Cardiac muscle cell (in vitro differentiated cells and primary cell): ENCODE results near the gene POLR2L. TPM values are rescaled to one million over a fixed set of nuclear protein-coding genes. Genes with fewer than 3 reads are reported as not detected.

Experiments
- DNase-seq, 2 donors: peaks; one replicate each; pipeline versions ENCODE4 v3.0.0 to v3.0.0-alpha.2; 2010 to 2017; ENCODE audit warnings: low read depth in 1 of 2, low spot score in 1 of 2
- H3K27ac ChIP-seq: fragments of 200-600 bp; sonication (generic); 2 replicates; pipeline ENCODE4 v1.5.1; 2016
- H3K27me3 ChIP-seq: fragments of 200-600 bp; sonication (generic); 2 replicates; pipeline ENCODE4 v1.6.0; 2016; ENCODE audit warnings: control low read depth
- H3K36me3 ChIP-seq: fragments of 200-600 bp; sonication (generic); 2 replicates; pipeline ENCODE4 v1.5.1; 2016; ENCODE audit warnings: control low read depth
- H3K4me1 ChIP-seq: fragments of 200-600 bp; sonication (generic); 2 replicates; pipeline ENCODE4 v1.8.1; 2017; ENCODE audit warnings: low read depth, mild to moderate bottlenecking, mixed run types
- H3K4me3 ChIP-seq: fragments of 200-600 bp; sonication (generic); 2 replicates; pipeline ENCODE4 v1.5.1; 2016; ENCODE audit warnings: mild to moderate bottlenecking
- H3K9me3 ChIP-seq: fragments of 200-600 bp; sonication (generic); 2 replicates; pipeline ENCODE4 v1.5.1; 2017; ENCODE audit warnings: low read depth, mild to moderate bottlenecking, control low read depth
- polyA plus RNA-seq: library from polyadenylated mRNA; unstranded; fragments of >200 nt; fragmentation: Nextera tagmentation; extraction: Ambion mirVana; gene quantifications from 2 replicates; pipeline ENCODE4 v1.2.1, GENCODE V29; 2016
- total RNA-seq: library from RNA; depleted of rRNA; stranded (reverse); fragments of >200 nt; gene quantifications from 2 replicates; pipeline ENCODE4 v1.2.3, GENCODE V29; 2016
- TF ChIP-seq, protein P1 (sequence below): IDR thresholded peaks from 2 replicates; pipeline ENCODE4 v1.5.1; 2012; ENCODE audit warnings: low read depth, mild to moderate bottlenecking, low read length

The POLR2L gene
- total and polyA plus RNA-seq, 2 experiments from 2014 or later: 67.3 to 482 TPM

DNA sequence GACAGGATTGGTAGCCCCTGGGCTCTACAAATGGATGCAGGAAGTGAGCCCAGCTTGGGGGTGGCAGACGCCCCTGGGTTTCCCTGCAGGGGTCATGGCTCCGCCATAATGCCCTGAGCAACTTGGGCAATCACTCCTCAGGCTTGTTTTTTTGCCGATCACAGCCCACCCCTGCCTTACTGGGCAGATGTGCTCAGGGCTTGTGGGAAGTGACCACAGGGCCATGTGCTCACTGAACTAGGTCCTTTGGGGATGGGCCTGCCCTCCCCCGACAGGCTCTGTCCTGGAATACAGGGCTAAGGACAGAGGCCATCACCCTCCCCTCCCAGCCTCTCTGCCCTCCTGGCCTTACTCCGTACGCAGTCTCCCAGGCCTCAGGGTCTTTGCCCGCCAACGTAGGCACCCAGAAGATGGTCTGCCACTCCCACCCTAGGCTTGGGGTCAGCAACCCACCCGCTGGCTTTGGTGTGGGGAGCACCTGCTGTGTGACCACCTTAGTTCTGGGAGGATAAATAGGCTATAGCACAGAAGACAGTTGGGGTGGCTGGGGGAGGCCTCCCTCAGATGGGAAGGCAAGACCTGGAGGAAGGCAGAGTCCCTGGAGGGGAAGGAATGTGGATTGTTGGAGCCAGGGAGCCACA, 28.8 kb downstream of the POLR2L start:
- TF ChIP-seq, protein P1, sequence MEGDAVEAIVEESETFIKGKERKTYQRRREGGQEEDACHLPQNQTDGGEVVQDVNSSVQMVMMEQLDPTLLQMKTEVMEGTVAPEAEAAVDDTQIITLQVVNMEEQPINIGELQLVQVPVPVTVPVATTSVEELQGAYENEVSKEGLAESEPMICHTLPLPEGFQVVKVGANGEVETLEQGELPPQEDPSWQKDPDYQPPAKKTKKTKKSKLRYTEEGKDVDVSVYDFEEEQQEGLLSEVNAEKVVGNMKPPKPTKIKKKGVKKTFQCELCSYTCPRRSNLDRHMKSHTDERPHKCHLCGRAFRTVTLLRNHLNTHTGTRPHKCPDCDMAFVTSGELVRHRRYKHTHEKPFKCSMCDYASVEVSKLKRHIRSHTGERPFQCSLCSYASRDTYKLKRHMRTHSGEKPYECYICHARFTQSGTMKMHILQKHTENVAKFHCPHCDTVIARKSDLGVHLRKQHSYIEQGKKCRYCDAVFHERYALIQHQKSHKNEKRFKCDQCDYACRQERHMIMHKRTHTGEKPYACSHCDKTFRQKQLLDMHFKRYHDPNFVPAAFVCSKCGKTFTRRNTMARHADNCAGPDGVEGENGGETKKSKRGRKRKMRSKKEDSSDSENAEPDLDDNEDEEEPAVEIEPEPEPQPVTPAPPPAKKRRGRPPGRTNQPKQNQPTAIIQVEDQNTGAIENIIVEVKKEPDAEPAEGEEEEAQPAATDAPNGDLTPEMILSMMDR: no peak
- H3K4me3 ChIP-seq: no peak overlapping the region

DNA sequence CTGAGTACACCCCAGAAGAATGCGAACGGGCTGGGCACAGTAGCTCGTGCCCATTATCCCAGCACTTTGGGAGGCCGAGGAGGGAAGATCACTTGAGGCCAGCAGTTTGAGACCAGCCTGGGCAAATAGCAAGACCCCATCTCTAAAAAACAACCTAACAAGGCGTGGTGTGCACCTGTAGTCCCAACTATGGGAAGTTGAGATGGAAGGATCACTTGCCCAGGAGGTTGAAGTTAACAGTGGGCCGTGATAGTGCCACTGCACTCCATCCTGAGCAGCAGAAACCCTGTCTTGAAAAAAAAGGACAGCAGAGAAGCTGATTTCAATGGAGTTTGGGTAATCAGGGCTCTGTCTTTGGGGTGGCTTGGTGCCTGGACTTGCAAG, 29.3 kb downstream of the POLR2L start:
- Histone ChIP-seq H3K4me3 (no peak overlapping the region), H3K9me3 (no peaks in the 10 kb centered on the region), H3K4me1 (peaks cover 7% of the 10 kb centered on the region), H3K36me3 (peaks cover 17% of the 10 kb centered on the region), H3K27ac (no peak overlapping the region), H3K27me3 (no peaks in the 10 kb centered on the region)
- DNase-seq: no peak
- TF ChIP-seq, protein P1: no peak

More for the DNA sequence above, 28.8 kb downstream of the POLR2L start:
- DNase-seq: no peak
- peaks cover 2% of the 10 kb centered on the region for H3K4me1 ChIP-seq
- peak overlapping the region; percentile 36 for H3K27ac ChIP-seq
- no peaks in the 10 kb centered on the region for H3K9me3 ChIP-seq
- H3K36me3 ChIP-seq: peaks cover 17% of the 10 kb centered on the region
- no peaks in the 10 kb centered on the region for H3K27me3 ChIP-seq

DNA sequence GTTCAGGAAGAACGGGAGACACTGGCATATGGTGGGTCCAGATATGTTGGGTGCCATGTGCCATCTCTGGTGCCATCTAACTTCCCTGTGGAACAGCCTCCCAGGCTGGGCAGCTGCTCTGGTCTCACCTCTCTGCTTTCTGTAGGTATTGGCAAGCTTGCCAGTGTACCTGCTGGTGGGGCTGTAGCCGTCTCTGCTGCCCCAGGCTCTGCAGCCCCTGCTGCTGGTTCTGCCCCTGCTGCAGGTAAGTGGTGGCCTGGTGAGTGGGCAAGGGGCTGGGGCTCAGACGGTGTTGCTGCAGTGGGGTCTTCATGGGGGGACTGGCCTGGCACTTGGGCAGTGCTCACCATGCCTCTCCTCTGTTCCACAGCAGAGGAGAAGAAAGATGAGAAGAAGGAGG, 29.9 kb downstream of the POLR2L start:
- Histone ChIP-seq H3K4me1 (peaks cover 7% of the 10 kb centered on the region), H3K27ac (no peak overlapping the region), H3K9me3 (no peaks in the 10 kb centered on the region), H3K4me3 (no peak overlapping the region), H3K36me3 (peaks cover 17% of the 10 kb centered on the region), H3K27me3 (no peaks in the 10 kb centered on the region)
- DNase-seq: no peak
- TF ChIP-seq, protein P1: no peak

DNA sequence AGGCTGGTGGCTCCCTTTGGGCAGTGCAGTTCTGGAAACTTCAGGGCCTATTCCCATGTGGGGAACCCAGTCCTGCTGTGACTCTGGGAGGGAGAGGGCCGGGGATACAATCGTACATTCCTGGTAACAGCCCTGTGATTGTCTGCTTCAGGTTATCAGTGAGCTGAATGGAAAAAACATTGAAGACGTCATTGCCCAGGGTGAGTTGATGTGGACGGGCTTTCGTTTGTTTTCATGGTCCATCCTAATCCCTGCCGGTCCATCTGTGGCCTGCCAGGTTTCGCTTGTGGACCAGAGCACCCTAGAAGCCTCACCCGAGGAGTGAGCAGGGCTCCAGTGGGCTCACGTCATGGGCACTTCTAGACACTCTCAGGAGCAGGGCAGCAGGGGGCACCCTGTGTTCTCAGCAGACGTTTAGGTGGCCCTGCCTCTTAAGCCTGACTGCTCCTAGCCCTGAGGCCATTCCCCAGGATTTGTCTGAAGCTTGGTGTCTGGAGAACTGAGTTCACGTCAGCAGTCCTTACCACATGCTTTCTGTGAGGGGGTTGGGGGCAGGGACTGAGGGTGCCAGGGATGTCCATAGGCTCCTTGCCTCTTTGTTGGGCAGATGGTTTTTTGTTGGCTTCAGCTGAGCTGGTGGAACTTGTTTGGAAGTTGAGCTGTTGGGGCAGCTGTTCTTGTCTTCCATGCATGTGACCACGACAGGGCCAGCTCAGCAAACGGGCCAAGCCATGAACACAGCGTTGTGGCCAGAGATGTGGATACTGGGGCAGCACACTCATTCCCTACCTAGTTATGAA, 30.7 kb downstream of the POLR2L start:
- TF ChIP-seq, protein P1: peak; percentile 17
- Histone ChIP-seq H3K36me3 (peaks cover 17% of the 10 kb centered on the region), H3K27ac (no peak overlapping the region), H3K9me3 (no peaks in the 10 kb centered on the region), H3K27me3 (no peaks in the 10 kb centered on the region), H3K4me1 (peaks cover 7% of the 10 kb centered on the region), H3K4me3 (no peak overlapping the region)
- no peak for DNase-seq

DNA sequence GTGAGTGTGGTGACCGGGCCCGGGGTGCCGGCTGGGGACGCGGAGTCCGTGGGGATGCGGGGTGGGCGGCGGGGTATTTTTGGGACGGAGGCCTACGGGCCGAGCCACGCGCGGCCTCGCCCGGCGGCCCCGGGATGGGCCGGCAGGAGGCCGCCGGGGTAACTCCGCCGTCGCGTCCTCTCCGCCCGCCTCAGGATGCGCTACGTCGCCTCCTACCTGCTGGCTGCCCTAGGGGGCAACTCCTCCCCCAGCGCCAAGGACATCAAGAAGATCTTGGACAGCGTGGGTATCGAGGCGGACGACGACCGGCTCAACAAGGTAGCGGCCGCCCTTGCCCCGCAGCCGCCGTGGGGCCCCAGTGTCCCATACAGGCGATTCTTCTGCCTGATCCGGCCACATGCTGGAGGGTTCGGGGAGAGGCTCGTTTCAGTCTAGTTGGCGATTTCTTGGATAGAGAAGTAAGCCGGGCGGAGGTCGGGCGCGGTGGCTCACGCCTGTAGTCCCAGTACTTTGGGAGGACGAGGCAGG, 32.2 kb downstream of the POLR2L start:
- H3K27ac ChIP-seq: peak overlapping the region; percentile 98
- DNase-seq: no peak

More for the DNA sequence above, 32.2 kb downstream of the POLR2L start:
- TF ChIP-seq, protein P1: peak; percentile 3
- peak overlapping the region; percentile 93 for H3K4me3 ChIP-seq
- H3K36me3 ChIP-seq: peaks cover 17% of the 10 kb centered on the region
- H3K4me1 ChIP-seq: peaks cover 7% of the 10 kb centered on the region
- no peaks in the 10 kb centered on the region for H3K27me3 ChIP-seq
- H3K9me3 ChIP-seq: no peaks in the 10 kb centered on the region
